HG03064 (cell line): Measurements from ENCODE around the gene CERS1.
"Not testable (repeated sequence)": the region's sequence is repeated elsewhere in the genome, so short reads cannot be mapped to it uniquely, and the experiment has no call there.

Source experiments
- ATAC-seq: cut with Tn5 transposase; IDR thresholded peaks from one replicate; pipeline ENCODE4 v1.9.1; 2021; ENCODE audit warnings: low read depth; ENCODE audit not compliant: unreplicated experiment

The CERS1 gene

DNA sequence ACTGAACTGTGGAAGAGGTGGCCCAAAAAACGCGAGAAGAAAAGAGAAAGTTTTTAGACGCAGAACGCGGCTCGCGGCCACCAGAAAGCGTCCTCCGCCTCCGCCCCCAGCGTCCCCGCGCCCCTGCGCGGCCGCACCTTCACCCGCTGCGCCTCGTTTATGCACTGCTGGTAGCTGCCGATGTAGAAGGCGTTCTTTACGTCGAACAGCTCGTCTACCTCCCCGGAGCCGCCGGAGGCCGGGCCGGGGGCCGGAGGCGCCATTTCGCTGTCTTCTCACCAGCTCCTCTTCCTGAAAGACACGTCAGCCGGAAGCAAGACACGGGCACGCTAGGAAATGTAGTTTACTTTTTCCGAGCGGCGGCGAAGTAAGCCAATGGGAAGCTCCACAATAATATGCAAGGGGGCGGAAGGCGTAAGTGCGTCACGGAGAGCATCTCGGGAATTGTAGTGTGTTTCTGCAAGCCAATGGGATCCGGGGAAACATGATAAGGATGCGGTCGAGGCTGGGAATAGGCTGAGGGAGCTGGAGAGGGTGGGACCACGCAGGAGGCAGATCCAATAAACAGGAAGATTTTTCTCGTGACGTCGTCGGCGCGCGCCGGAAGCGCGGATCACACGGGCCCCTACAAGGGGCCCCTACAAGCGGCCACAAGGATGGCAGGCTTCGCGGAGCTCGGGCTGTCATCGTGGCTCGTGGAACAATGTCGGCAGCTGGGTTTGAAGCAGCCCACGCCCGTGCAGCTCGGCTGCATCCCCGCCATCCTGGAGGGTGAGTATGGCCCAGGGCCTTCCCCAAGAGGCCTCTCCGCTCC is 23.3 kb upstream of the CERS1 start, which contains the start of the genes COPE and DDX49:
Gene COPE (minus strand): TSS at position 302 of the 814 bp plus-strand sequence. CDS start 39 bp downstream, at position 263.
Gene DDX49 (plus strand): TSS at position 630 of the 814 bp plus-strand sequence. CDS start 27 bp downstream, at position 657.
- peak; percentile 85 for ATAC-seq

DNA sequence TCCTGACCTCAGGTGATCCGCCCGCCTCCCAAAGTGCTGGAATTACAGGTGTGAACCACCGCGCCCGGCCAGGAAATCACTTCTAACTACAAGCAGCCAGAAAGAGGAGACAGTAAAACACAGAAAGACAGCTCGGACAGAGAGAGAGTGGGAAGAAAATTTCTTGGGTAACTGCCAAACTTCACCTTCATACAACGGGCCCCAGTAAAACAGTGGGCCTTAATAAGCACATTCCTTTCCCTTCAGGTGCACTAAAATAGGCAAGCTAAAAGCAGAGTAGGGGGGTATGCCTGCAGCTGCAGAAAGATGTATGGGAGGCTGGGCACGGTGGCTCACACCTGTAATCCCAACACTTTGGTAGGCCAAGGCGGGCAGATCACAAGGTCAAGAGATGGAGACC is 21.6 kb upstream of the CERS1 start:
- not testable (repeated sequence) for ATAC-seq

DNA sequence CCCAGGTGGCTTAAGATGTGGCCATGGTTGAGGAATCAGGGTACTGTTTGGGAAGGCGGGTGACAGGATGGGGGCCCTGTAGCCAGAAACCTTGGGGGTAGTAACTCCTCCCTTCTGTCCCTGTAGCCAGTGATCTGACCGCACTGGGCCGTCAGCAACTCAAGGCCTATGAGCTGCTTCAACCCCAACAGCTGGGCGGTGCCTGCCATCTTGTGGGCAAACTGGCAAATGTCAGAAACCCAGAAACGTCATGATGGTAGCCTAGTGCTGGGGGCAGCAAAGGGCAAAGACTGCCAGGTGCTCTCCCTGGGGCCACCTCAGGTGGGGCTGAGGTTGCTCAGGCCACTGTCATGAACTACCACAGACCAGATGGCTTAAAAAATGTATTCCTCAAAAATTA is 19.7 kb upstream of the CERS1 start:
- no peak for ATAC-seq

DNA sequence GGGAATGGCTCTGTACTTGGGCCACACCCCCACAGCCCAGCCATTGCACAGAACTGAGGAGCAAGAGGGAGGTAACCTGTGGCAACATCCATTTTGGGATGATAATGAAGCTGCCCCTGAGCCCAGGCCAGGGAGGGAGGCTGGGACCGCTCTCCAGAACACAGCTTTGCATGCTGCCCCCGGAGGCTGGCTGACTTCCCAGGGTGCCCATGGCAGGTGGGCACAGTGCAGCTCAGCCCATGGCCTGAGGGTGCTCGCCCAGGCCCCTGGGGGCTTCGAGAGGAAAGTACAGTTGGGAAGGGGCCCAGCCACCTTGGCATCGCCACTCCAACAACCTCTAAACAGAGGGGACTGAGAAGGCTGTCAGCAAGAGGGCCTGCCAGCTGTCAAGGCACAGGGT is 17.5 kb upstream of the CERS1 start:
- ATAC-seq, result no peak

DNA sequence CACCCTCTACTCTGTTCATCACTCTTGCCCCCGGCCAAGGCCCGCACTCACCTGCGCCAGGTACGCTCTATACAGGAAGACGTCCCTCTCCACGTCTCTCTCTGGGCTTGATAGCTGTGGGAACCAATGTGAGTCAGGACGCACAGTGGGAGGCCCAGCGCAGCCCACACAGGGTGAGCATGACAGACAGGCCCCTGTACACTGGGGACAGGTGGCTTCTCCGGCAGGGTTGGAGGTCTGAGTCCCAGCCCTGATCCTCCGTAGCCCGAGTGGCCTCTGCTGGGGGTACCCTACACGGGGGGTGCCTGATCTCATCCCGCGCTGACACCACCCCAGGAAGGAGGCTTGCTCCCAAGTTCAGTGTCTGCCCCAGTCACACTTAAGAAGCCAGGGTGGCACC is 17.0 kb upstream of the CERS1 start:
- no peak for ATAC-seq

DNA sequence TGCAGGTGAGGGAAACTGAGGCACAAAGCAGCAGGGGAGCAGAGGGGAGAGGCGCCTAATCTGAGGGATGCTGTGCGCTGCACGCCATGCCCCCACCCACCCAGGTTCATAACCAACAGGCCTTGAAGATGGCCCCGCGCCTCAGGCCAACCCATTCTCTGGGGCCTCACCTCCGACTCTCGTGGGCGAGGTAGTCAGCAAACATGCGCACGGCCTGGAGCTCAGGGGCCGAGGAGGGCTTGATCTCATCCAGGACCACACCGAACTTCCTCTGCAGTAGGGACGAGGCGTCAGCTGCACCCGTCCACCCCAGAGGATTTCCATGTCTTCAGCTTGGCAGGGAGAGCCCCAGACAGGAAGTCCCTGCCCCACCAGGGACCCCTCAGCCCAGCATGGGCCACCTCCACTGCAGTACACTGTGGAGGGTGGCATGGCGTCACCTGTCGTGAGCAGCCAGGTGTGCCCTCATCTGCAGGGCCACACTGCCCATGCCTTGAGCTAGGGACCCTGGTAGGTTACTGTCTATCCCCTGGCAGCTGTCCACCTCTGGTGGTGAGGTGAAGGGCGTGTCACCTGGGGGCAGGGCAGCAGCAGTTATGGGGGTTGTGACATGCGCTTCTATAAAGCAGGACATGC is 15.0 kb upstream of the CERS1 start:
- no peak for ATAC-seq

DNA sequence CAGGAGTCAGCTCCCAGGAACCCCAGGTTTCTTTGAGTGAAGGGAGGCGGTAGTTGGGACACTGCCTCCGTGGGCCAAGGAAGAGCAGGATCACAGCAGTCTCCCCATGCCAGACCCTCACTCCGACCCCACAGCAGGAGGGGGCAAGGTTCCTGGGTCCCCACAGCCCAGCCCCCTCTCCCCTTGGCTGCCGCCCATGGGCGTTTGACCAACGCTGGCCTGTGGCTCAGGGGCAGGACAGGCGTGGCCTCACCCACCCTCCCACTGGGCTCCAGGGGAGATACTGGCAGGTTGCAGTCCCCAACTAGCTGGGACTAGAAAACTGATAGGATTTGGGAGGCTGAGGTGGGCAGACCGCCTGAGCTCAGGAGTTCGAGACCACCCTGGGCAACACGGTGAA is 14.1 kb upstream of the CERS1 start:
- no peak for ATAC-seq

DNA sequence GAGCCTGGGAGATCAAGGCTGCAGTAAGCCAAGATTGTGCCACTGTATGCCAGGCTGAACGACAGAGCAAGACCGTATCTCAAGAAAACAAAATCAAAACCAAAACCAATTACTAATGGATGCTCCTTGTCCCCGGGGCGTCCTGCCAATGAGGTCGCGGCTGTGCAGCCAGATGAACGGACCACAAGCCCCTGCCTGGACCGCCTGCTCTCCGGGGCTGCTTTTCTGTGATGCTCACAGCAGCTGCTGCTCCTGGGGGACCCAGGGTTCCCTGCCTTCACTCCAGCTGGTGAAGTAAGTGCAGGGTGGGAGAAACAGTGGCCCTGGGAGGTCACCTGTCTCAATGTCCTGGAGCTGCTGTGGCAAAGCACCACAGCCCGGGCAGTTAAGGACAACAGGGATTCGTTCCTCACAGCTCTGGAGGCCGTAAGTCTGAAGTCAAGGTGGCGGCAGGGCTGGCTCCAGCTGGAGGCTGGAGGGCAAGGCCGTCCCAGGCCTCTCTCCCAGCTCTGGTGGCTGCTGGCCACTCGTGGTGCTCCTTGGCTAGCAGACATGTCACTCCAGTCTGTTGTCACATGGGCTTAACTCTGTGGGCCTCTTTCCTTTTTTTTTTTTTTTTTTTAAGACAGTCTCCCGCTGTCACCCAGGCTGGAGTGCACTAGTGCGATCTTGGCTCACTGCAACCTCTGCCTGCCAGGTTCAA is 13.1 kb upstream of the CERS1 start:
- ATAC-seq, result no peak

DNA sequence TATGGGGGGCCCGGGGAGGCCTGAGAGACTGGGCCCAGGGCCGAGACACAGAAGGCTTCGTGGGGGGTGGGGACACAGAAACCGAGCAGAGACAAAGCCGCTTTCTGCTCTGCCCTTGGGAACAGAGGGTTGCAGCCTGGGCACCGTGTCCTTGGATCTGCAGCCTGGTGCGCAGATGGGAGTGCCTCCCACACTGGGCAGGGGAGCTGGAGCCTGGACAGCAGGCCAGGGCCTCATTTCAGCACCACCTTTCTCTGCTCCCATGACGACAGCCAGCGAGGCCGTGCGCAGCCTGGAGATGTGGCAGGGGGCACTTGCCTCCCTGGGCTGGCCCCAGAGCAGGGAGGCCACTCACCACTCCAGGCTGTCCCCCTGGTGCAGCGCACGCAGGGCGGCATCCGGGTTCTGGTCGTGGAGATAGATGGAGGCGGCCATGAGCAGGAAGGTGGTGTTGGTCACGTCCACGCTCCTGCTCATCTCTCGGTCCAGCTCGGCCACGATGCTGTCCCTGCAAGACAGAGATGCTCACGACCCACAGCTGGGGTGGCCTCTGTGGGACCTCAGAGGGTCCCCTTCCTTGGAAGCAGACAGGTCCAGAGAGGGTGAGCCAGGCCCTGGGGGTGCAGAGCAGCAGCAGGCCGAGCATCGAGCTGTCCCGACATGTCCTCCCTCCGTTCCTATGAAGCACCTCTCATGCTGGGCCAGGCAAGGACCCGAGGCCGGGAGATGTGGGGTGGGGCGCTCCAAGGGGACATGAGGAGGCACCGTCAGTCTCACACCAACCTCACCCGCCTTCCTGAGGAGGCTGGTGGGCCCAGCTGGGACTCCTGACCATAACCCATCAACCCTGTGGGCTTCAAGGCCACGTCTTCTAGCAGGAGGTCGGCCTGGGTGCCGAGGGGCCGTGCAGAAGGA is 10.9 kb upstream of the CERS1 start:
- no peak for ATAC-seq

DNA sequence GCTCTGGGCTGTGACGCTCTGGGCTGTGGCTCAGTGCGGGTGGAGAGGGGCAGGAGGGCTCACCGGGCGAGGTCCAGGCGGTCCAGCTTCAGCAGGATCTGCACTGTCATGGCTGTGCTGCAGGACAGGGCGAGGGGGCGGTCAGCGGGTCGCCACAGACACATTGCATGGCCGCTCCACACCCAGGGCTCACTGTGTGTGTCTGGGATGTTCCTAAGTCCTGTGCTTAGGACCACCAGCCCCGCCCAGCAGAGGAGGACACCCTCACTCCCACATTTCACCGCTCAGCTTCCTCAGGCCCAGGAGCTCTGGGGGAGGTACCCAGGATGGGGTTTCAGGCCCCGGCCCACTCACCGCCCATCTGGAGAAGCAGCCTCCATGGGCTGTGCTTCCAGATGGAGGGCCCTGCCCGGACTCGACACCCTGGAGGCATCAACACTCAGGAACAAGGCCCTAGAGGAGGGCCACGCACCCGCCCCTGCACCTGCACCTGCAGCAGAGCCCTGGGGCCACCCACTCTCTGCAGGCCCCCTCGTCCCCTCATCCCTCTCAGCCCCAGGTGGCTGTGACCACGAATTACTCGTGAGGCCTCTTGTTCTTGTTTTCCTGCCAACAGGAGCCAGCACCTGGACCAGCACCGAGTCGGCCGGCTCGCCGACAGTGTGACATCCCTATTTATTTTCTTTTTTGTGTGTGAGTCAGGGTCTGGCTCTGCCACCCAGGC is 9.7 kb upstream of the CERS1 start:
- ATAC-seq, result no peak

DNA sequence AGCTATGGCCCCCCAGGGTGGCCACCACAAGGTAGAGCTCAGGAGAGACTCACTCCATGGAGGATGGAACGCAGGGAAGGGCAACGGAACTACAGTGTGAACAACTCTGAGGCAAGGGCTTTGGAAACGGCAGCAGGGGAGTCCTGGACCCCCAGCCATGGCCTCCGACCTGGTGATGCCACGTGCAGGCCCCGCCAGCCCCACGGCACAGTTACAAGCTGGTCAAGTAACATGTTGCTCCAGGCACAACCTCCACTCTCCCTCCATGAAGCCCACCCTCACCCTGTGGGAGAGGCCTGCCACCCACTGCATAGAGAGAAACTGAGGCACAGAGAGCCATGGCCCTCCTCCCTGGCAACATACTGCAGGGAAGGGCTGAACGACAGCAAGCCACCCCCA is 9.1 kb upstream of the CERS1 start:
- no peak for ATAC-seq

DNA sequence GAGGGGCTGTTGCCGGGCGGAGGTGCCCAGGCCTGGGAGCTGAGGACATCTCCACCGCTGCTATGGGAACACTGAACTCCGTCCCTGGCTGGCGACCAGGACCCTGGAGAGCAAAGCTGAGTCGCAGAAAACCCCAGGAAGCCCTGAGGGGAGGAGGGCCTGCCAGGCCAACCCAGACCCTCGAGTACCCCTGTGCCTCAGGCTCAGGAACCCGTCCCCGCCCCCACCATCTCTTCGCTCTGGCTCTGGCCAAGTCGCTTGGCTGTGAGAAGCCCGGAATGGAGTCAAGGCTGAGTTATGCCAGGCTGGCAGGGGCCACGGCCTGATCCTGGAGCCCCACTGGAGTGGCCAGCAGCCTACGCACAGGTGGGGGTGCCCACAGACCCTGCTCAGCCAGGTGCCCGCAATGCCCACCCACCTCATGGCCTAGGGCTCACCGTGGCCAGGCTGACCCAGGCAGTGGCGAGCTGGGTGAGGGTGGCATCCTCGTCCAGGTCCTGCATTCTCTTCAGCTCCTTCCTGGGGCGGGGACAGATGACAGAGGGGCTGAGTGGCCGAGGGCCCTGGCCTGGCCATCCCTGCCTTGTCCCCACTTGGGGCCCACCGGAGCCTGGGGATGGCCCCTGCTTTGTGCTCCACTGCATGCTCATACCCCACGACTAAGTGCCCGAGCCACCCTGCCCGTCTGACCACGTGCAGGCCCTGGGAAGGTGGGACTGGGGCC is 8.5 kb upstream of the CERS1 start:
- ATAC-seq, result no peak

DNA sequence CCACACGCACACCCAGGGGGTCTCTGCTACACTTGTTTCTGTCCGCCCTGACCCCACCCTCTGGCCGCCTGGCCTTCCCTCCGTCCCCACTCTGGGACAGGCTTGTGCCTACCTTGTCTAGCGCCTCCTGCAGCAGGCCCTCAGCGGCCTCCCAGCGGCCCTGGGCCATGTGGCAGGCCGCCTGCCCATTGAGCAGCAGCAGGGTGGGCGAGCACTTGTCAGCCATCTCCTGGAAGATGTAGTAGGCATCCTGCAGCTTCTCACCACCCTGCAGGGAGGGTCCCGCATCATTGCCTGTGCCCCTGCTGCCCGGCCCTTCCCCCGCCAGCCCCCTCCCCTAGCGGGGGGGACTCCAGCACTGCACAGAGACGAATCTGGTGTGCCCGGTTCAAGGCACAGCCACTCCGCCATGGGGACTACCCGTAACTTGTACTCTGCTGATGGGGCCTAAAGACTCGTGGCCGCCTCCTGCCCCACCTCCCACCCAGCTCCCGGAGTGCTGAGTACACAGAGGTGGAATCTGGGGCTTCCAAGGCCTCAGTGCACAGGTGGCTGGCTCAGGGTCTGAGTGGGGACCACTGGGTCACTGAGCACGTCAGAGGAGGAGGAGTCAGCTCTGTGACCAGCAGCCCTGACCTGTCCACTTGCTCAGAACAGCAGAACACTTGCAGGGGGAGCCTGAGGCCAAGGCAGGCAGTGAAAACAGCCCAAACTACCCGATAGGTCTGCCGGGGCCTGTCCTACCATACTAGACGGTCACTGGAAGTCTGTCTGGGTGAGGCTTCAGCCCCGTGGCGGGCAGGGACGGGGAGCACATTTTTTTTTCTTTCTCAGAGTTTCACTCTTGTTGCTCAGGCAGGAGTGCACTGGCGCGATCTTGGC is 7.4 kb upstream of the CERS1 start:
- ATAC-seq, result no peak

DNA sequence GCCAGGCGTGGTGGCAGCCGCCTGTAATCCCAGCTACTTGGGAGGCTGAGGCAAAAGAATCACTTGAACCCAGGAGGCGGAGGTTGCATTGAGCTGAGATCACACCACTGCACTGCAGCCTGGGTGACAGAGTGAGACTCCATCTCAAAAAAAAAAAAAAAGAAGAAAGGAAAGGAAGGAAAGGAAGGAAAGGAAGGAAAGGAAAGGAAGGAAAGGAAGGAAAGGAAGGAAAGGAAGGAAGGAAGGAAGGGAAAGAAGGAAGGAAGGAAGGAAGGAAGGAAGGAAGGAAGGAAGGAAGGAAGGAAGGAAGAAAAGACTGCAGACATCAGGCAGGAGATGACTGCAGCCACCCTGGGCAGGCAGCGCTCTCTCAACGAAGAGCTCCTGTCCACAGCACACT is 6.6 kb upstream of the CERS1 start:
- ATAC-seq, result not testable (repeated sequence)

DNA sequence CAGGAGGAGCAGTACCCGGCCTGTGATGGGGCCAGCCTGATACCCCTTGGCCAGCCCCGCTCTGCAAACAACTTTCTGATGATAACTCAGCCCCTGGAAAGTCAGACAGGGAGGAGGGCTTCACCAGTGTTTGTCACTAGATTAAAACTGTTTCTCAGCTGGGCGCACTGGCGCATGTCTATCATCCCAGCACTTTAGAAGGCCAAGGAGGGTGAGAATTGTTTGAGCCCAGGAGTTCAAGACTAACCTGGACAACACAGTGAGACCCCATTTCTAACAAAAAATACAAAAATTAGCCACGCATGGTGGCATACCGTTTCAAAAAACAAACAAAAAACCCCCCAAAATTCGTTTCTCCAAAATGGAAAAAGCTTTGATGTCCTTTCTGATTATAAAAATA is 5.5 kb upstream of the CERS1 start:
- no peak for ATAC-seq

DNA sequence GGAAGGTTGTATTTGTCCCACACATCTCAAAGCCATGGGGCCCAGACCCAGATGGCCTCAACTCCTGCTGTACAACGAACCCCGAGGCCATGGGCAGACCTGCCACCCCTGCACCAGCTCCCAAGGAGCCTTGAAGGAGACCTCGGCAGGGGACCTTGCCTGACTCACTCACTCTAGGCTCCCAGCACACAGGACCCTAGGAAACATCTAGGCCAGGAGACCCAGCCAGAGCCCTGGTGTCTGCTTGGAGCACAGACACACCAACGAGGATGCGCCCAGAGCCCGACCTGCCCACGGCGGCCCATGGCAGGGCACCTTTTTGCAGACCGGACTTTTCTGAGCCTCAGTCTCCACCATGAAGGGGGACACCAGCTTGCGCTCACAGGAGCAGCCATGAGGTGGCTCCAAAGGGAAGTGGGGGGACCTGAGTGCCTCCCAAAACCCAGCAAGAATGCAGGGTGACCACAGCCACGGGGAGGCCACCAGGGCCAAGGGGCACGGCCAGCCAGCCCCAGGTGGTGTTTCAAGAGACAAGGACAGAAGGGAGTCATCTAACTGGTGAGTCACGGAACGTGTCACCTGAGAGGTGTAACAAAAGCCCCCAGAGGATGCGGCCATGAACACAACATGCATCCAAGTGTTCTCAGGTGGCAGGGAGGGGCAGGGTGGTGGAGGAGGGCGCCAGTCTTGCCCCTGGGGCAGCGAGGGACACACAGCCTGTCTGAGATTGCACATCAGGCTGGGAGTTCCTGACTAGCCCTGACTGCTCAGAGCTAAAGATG is 4.9 kb upstream of the CERS1 start:
- ATAC-seq, result no peak
